SK-N-SH (cell line): ENCODE results near the gene SEPHS2. TPM values are rescaled to one million over a fixed set of nuclear protein-coding genes. Genes with fewer than 3 reads are reported as not detected.

Source experiments
- CTCF ChIA-PET: fragments of 300-600, 350-600 bp; formaldehyde crosslinking; extraction: SDS; loops from one replicate; lab custom pipeline; 2021; lab: Yijun Ruan, JAX
- POLR2A ChIA-PET: fragments of 350-600 bp; sonication (Branson Sonifier 250); formaldehyde crosslinking; extraction: SDS; loops from one replicate; lab custom pipeline; 2020; ENCODE audit warnings: antibody characterized with exemption, inconsistent platforms; lab: Yijun Ruan, JAX
- DNase-seq: peaks from one replicate; pipeline ENCODE4 v3.0.0; 2012
- H2AFZ ChIP-seq: fragments of 200-600 bp; sonication (generic); 2 replicates; pipeline ENCODE4 v1.8.1; 2016; ENCODE audit warnings: antibody characterized with exemption, mild to moderate bottlenecking, low read depth
- H3F3A ChIP-seq: fragments of 200-600 bp; sonication (generic); replicated peaks from 2 replicates; pipeline ENCODE3; 2016; ENCODE audit warnings: antibody characterized with exemption, mild to moderate bottlenecking; ENCODE audit not compliant: insufficient read depth
- H3K27ac ChIP-seq, 2 experiments: fragments of 200-500 bp in 1 of 2; fragments of 200-600 bp in 1 of 2; sonication (Bioruptor generic) in 1 of 2; sonication (generic), shearing (Covaris generic) in 1 of 2; 2 replicates each; pipeline versions ENCODE4 v1.5.1 to v1.6.1; 2014 to 2016; ENCODE audit warnings: low read depth in 2 of 2, inconsistent platforms in 1 of 2, low read length in 1 of 2, mild to moderate bottlenecking in 1 of 2, mixed read lengths in 1 of 2
- H3K27me3 ChIP-seq: fragments of 200-600 bp; sonication (generic), shearing (Covaris generic); 2 replicates; pipeline ENCODE4 v1.6.1; 2016; ENCODE audit warnings: mixed run types; ENCODE audit not compliant: insufficient read depth
- H3K36me3 ChIP-seq, 2 experiments: fragments of 200-500 bp in 1 of 2; fragments of 200-600 bp in 1 of 2; sonication (Bioruptor generic) in 1 of 2; sonication (generic) in 1 of 2; replicated peaks in 1 of 2; 2 replicates each; pipeline versions ENCODE3 to v1.5.1; 2014 to 2016; ENCODE audit warnings: low read length in 1 of 2, mild to moderate bottlenecking in 1 of 2; ENCODE audit not compliant: insufficient read depth in 2 of 2, control insufficient read depth in 1 of 2
- H3K4me1 ChIP-seq, 2 experiments: fragments of 200-500 bp in 1 of 2; fragments of 200-600 bp in 1 of 2; sonication (Bioruptor generic) in 1 of 2; sonication (generic), shearing (Covaris generic) in 1 of 2; 2 replicates each; pipeline versions ENCODE4 v1.5.1 to v1.6.1; 2014 to 2016; ENCODE audit warnings: low read depth in 1 of 2, low read length in 1 of 2, mixed run types in 1 of 2; ENCODE audit not compliant: insufficient read depth in 2 of 2, control insufficient read depth in 1 of 2
- H3K4me2 ChIP-seq: fragments of 200-600 bp; sonication (generic), shearing (Covaris generic); 2 replicates; pipeline ENCODE4 v1.6.1; 2017; ENCODE audit warnings: mixed run types
- H3K4me3 ChIP-seq, 2 experiments: fragments of 200-500 bp in 1 of 2; fragments of 200-600 bp in 1 of 2; sonication (Bioruptor generic) in 1 of 2; sonication (generic), shearing (Covaris generic) in 1 of 2; 2 replicates each; pipeline versions ENCODE4 v1.5.1 to v1.8.1; 2014 to 2016; ENCODE audit warnings: low read depth in 2 of 2, inconsistent platforms in 1 of 2, low read length in 1 of 2, mild to moderate bottlenecking in 1 of 2, mixed read lengths in 1 of 2, moderate library complexity in 1 of 2
- H3K79me2 ChIP-seq: fragments of 200-600 bp; sonication (generic); 2 replicates; pipeline ENCODE4 v1.8.1; 2017; ENCODE audit warnings: mild to moderate bottlenecking; ENCODE audit not compliant: insufficient read depth
- H3K9ac ChIP-seq: fragments of 200-600 bp; sonication (generic); 2 replicates; pipeline ENCODE4 v1.6.1; 2017; ENCODE audit warnings: mixed run types
- H3K9me2 ChIP-seq: fragments of 200-600 bp; sonication (generic); 2 replicates; pipeline ENCODE4 v1.6.1; 2017; ENCODE audit warnings: mixed run types
- H3K9me3 ChIP-seq: fragments of 200-600 bp; sonication (generic); 2 replicates; pipeline ENCODE4 v1.6.1; 2017; ENCODE audit warnings: mixed run types, mild to moderate bottlenecking, moderate library complexity
- H4K20me1 ChIP-seq: fragments of 200-600 bp; sonication (generic); 2 replicates; pipeline ENCODE4 v1.6.1; 2017; ENCODE audit warnings: mild to moderate bottlenecking, mixed run types; ENCODE audit not compliant: insufficient read depth
- FOSL2 ChIP-seq: IDR thresholded peaks from 2 replicates; pipeline ENCODE4 v1.4.0; 2012; ENCODE audit warnings: low read depth, mild to moderate bottlenecking, moderate library complexity, borderline replicate concordance
- FOXJ3 ChIP-seq: sonication (generic); formaldehyde crosslinking; IDR thresholded peaks from 2 replicates; pipeline ENCODE4 v1.5.1; 2020; ENCODE audit warnings: mild to moderate bottlenecking, missing genetic modification reagents
- JUND ChIP-seq: IDR thresholded peaks from 2 replicates; pipeline ENCODE4 v1.4.0; 2012
- MEF2A ChIP-seq: IDR thresholded peaks from 2 replicates; pipeline ENCODE4 v1.4.0; 2012; ENCODE audit warnings: low read depth, borderline replicate concordance
- RCOR1 ChIP-seq: fragments of 150-350 bp; IDR thresholded peaks from 2 replicates; pipeline ENCODE4 v1.6.1; 2017; ENCODE audit warnings: antibody characterized with exemption, low read length
- RFX5 ChIP-seq: IDR thresholded peaks from 2 replicates; pipeline ENCODE4 v1.6.1; 2012; ENCODE audit warnings: mild to moderate bottlenecking, improper control_type of control experiment, low read length
- RXRA ChIP-seq: IDR thresholded peaks from 2 replicates; pipeline ENCODE4 v1.4.0; 2012; ENCODE audit warnings: low read depth, mild to moderate bottlenecking, borderline replicate concordance
- SIN3A ChIP-seq: IDR thresholded peaks from 2 replicates; pipeline ENCODE4 v1.6.1; 2012; ENCODE audit warnings: low read depth, mild to moderate bottlenecking, low read length, moderate library complexity, borderline replicate concordance
- TCF12 ChIP-seq: IDR thresholded peaks from 2 replicates; pipeline ENCODE4 v1.4.0; 2012
- TEAD4 ChIP-seq: IDR thresholded peaks from 2 replicates; pipeline ENCODE4 v1.4.0; 2012; ENCODE audit warnings: mild to moderate bottlenecking, borderline replicate concordance; ENCODE audit not compliant: insufficient read depth
- YY1 ChIP-seq: IDR thresholded peaks from 2 replicates; pipeline ENCODE4 v1.4.0; 2012; ENCODE audit warnings: low read depth, mild to moderate bottlenecking
- WGBS: methylation state at CpG from one replicate; pipeline ENCODE4 v1.1.6; 2017; ENCODE audit warnings: low lambda C conversion rate; 5-methylcytosine and 5-hydroxymethylcytosine counted together
- polyA plus RNA-seq, 3 experiments: library from polyadenylated mRNA; depleted of rRNA; stranded (reverse); fragments of >200 nt; gene quantifications; 2 replicates each; pipeline ENCODE4 v1.2.3, GENCODE V29; 2012
- TF ChIP-seq, protein P1 (sequence below): fragments of 150-350 bp; IDR thresholded peaks from 2 replicates; pipeline ENCODE4 v1.6.1; 2017; ENCODE audit warnings: antibody characterized with exemption, low read length, low read depth, borderline replicate concordance
- TF ChIP-seq, protein P2 (sequence below): IDR thresholded peaks from 2 replicates; pipeline ENCODE4 v1.6.1; 2012; ENCODE audit warnings: mild to moderate bottlenecking, low read depth, low read length, moderate library complexity
- TF ChIP-seq, protein P3 (sequence below): IDR thresholded peaks from 2 replicates; pipeline ENCODE4 v1.4.0; 2012; ENCODE audit warnings: low read depth, borderline replicate concordance
- TF ChIP-seq, protein P4 (sequence below): fragments of 150-350 bp; IDR thresholded peaks from 2 replicates; pipeline ENCODE4 v1.6.1; 2016; ENCODE audit warnings: mild to moderate bottlenecking, low read depth, low read length

The SEPHS2 gene
- polyA plus RNA-seq, 1 of the 3 experiments (the other 2 are of a cell fraction) = 30.8 TPM

DNA sequence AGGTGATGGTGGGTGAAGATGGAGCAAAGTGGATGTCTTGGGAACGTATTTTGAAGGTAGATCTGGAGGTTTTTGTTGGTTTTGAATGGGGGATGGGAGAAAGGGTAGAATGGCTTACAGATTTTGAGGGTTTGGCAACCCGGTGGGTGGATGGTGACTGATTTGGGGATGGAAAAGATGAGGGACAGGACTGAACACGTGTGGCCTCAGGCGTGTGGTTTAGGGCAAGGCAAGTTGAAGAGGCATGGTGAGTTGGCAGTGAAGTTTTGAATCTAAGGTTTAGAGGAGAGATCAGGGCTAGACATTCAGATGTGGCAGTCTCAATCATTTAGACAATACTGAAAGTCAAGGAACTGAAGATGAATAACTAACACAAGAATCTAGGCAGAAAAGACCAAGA lies 10.8 kb downstream of the SEPHS2 start:
- no peaks in the 10 kb centered on the region for H3K9me3 ChIP-seq
- H3K79me2 ChIP-seq = no peaks in the 10 kb centered on the region
- H2AFZ ChIP-seq = no peak overlapping the region
- H4K20me1 ChIP-seq = no peaks in the 10 kb centered on the region
- POLR2A ChIA-PET = no interaction called here
- no peaks in the 10 kb centered on the region for H3K36me3 ChIP-seq
- H3K4me2 ChIP-seq = no peak overlapping the region
- no peak overlapping the region for H3K27ac ChIP-seq
- no peak for TF ChIP-seq TCF12
- TF ChIP-seq YY1 = no peak
- TF ChIP-seq RXRA = no peak
- no peaks in the 10 kb centered on the region for H3K27me3 ChIP-seq
- no peak for DNase-seq
- H3K9ac ChIP-seq = no peak overlapping the region
- no peaks in the 10 kb centered on the region for H3K9me2 ChIP-seq
- H3F3A ChIP-seq = no peaks in the 10 kb centered on the region
- peaks cover 0 to 4% of the 10 kb centered on the region in 2 experiments; a peak in 1 of 4 replicates for H3K4me1 ChIP-seq
- WGBS = 47% methylated on average over 4 of the region's 4 CpGs
- H3K4me3 ChIP-seq = no peak overlapping the region
- CTCF ChIA-PET = interaction anchor here (0.7 to 0.8 kb wide), 2 partner anchors 17 to 48 kb away, joined by 3 to 4 read pairs; no protein-coding TSS in a partner anchor

DNA sequence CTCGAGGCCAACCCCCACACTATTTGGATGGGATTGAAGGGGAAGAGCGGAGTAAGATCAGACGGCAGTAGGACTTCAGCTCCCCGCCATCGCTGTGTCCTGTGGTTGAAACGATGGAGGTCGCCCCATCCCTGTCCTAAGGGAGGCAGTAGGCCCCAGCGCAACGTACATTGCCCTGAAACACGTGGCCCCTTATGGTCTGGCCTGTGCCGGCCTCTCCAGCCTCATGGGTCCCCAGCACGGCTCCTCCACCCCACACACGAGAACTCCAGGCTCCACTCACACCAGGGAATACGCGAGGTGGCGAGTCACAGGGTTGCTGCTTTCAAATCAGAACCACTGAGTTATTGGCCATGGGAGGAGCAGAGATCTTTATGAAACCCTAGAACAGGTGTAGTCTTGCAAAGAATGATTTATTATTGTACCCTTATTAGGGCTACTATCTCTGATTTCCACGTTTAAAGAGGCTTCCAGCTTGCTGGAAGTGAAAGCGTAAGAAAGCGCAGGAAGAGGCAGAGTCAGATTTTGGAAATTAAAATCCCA lies 15.2 kb downstream of the SEPHS2 start:
- H3K9me2 ChIP-seq = no peaks in the 10 kb centered on the region
- H3K79me2 ChIP-seq = peaks cover 39% of the 10 kb centered on the region
- peaks cover 0 to 15% of the 10 kb centered on the region in 2 experiments for H3K36me3 ChIP-seq
- H3K4me1 ChIP-seq = peaks cover 6 to 10% of the 10 kb centered on the region in 2 experiments; a peak in 1 of 4 replicates
- H3K27me3 ChIP-seq = no peaks in the 10 kb centered on the region
- H3K9me3 ChIP-seq = no peaks in the 10 kb centered on the region
- H2AFZ ChIP-seq = peak overlapping the region; percentile 89; the same call in 1 of the 2 replicates
- TF ChIP-seq TCF12 (no peak), TEAD4 (no peak), FOSL2 (no peak), FOXJ3 (CRISPR knock-in tag) (no peak), JUND (no peak), MEF2A (no peak), SIN3A (no peak), RCOR1 (no peak), RFX5 (no peak)
- TF ChIP-seq, protein P1, sequence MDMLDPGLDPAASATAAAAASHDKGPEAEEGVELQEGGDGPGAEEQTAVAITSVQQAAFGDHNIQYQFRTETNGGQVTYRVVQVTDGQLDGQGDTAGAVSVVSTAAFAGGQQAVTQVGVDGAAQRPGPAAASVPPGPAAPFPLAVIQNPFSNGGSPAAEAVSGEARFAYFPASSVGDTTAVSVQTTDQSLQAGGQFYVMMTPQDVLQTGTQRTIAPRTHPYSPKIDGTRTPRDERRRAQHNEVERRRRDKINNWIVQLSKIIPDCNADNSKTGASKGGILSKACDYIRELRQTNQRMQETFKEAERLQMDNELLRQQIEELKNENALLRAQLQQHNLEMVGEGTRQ = no peak
- TF ChIP-seq, protein P2, sequence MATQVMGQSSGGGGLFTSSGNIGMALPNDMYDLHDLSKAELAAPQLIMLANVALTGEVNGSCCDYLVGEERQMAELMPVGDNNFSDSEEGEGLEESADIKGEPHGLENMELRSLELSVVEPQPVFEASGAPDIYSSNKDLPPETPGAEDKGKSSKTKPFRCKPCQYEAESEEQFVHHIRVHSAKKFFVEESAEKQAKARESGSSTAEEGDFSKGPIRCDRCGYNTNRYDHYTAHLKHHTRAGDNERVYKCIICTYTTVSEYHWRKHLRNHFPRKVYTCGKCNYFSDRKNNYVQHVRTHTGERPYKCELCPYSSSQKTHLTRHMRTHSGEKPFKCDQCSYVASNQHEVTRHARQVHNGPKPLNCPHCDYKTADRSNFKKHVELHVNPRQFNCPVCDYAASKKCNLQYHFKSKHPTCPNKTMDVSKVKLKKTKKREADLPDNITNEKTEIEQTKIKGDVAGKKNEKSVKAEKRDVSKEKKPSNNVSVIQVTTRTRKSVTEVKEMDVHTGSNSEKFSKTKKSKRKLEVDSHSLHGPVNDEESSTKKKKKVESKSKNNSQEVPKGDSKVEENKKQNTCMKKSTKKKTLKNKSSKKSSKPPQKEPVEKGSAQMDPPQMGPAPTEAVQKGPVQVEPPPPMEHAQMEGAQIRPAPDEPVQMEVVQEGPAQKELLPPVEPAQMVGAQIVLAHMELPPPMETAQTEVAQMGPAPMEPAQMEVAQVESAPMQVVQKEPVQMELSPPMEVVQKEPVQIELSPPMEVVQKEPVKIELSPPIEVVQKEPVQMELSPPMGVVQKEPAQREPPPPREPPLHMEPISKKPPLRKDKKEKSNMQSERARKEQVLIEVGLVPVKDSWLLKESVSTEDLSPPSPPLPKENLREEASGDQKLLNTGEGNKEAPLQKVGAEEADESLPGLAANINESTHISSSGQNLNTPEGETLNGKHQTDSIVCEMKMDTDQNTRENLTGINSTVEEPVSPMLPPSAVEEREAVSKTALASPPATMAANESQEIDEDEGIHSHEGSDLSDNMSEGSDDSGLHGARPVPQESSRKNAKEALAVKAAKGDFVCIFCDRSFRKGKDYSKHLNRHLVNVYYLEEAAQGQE = no peak
- TF ChIP-seq, protein P3, sequence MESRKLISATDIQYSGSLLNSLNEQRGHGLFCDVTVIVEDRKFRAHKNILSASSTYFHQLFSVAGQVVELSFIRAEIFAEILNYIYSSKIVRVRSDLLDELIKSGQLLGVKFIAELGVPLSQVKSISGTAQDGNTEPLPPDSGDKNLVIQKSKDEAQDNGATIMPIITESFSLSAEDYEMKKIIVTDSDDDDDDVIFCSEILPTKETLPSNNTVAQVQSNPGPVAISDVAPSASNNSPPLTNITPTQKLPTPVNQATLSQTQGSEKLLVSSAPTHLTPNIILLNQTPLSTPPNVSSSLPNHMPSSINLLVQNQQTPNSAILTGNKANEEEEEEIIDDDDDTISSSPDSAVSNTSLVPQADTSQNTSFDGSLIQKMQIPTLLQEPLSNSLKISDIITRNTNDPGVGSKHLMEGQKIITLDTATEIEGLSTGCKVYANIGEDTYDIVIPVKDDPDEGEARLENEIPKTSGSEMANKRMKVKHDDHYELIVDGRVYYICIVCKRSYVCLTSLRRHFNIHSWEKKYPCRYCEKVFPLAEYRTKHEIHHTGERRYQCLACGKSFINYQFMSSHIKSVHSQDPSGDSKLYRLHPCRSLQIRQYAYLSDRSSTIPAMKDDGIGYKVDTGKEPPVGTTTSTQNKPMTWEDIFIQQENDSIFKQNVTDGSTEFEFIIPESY = no peak
- TF ChIP-seq, protein P4, sequence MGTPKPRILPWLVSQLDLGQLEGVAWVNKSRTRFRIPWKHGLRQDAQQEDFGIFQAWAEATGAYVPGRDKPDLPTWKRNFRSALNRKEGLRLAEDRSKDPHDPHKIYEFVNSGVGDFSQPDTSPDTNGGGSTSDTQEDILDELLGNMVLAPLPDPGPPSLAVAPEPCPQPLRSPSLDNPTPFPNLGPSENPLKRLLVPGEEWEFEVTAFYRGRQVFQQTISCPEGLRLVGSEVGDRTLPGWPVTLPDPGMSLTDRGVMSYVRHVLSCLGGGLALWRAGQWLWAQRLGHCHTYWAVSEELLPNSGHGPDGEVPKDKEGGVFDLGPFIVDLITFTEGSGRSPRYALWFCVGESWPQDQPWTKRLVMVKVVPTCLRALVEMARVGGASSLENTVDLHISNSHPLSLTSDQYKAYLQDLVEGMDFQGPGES = no peak
- peak; percentile 66 for DNase-seq
- H3K9ac ChIP-seq = no peak overlapping the region
- peak overlapping the region; percentile 41 to 56; a peak in 3 of 4 replicates for H3K27ac ChIP-seq
- H3K4me2 ChIP-seq = peak overlapping the region; percentile 57; the same call in 1 of the 2 replicates
- ChIA-PET CTCF (interaction anchor here (0.8 to 2.8 kb wide), 28 partner anchors 11 to 266 kb away, joined by 3 to 27 read pairs (median 5); partner anchors contain the start of genes FBRS, SEPHS2, ZNF747 and ZNF768), POLR2A (interaction anchor here (0.6 to 1.7 kb wide), 14 partner anchors 10 to 207 kb away, joined by 3 to 15 read pairs (median 4); partner anchors contain the start of genes ZNF688, ZNF689, ZNF768 and ZNF785)
- WGBS = 66% methylated on average over 15 of the region's 19 CpGs
- H4K20me1 ChIP-seq = no peaks in the 10 kb centered on the region
- H3K4me3 ChIP-seq = peak overlapping the region; percentile 1 to 82
- H3F3A ChIP-seq = no peaks in the 10 kb centered on the region
